Measurements from ENCODE around the gene UBE2E2. TPM values are rescaled to one million over a fixed set of nuclear protein-coding genes. Genes with fewer than 3 reads are reported as not detected.

UBE2E2 gene
- total RNA-seq, 1 donor from 2014 or later, result 45.9 TPM

DNA sequence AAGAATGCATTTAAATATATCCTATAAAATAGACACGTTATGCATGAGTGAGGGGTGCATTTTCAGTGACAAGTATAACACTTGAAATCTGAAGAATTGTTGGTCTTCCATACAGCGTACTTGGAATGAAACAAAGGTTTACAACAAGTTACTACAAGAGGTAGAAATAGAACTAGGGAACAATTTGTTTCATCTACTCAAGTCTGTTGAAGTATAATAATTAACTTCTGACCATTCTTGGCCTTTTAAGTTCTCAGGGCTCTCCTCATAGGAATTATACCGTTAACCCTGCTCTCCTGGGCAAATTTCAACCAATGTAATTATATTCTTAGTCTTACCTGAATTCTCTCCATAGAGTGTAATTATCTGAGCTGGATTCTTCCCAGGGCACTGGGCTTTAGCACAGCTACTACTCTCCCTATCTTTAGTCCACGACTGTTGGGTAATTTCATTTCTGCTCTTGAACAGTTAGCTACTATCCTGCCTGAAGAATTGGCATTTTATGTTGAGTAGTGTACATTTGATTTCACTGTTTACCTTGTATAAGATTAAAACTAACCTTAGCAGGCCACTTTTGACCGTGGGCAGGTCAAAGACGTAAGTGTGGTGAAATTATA is 100.6 kb downstream of the UBE2E2 start:
- TF ChIP-seq, protein P1, sequence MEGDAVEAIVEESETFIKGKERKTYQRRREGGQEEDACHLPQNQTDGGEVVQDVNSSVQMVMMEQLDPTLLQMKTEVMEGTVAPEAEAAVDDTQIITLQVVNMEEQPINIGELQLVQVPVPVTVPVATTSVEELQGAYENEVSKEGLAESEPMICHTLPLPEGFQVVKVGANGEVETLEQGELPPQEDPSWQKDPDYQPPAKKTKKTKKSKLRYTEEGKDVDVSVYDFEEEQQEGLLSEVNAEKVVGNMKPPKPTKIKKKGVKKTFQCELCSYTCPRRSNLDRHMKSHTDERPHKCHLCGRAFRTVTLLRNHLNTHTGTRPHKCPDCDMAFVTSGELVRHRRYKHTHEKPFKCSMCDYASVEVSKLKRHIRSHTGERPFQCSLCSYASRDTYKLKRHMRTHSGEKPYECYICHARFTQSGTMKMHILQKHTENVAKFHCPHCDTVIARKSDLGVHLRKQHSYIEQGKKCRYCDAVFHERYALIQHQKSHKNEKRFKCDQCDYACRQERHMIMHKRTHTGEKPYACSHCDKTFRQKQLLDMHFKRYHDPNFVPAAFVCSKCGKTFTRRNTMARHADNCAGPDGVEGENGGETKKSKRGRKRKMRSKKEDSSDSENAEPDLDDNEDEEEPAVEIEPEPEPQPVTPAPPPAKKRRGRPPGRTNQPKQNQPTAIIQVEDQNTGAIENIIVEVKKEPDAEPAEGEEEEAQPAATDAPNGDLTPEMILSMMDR (IDR thresholded peaks at IDR 0.05), result no peak
- intact Hi-C loops (cut with DNase I), result no loop called here
- H3K27ac ChIP-seq, result peak overlapping the region; percentile 24
- H3K9me3 ChIP-seq, result no peaks in the 10 kb centered on the region
- H3K4me3 ChIP-seq, result no peak overlapping the region
- peak; percentile 52 for ATAC-seq
- no peaks in the 10 kb centered on the region for H3K36me3 ChIP-seq
- DNase-seq, result no peak
- no peaks in the 10 kb centered on the region for H3K27me3 ChIP-seq
- peaks cover 25% of the 10 kb centered on the region for H3K4me1 ChIP-seq

DNA sequence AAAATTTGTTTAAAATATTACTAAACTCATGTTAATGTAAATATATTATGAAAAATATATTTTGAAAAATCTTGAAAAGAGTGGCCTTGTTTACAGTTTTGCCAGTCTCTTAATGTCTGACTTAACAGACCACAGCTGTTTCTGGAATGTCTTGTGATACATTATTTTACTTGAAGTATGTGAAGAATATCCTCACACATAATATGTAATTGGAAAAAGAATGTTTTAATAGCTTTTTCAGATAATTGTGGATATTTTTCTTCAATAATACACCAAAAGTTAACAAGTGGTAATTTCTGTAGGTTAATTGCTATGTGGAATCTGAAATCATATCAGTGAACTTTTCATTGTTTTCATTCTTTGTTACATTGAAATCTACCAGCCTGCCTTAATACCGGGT is 101.3 kb downstream of the UBE2E2 start:
- no peak for DNase-seq
- H3K4me3 ChIP-seq, result no peak overlapping the region
- TF ChIP-seq, protein P1 (IDR thresholded peaks at IDR 0.05), result no peak

DNA sequence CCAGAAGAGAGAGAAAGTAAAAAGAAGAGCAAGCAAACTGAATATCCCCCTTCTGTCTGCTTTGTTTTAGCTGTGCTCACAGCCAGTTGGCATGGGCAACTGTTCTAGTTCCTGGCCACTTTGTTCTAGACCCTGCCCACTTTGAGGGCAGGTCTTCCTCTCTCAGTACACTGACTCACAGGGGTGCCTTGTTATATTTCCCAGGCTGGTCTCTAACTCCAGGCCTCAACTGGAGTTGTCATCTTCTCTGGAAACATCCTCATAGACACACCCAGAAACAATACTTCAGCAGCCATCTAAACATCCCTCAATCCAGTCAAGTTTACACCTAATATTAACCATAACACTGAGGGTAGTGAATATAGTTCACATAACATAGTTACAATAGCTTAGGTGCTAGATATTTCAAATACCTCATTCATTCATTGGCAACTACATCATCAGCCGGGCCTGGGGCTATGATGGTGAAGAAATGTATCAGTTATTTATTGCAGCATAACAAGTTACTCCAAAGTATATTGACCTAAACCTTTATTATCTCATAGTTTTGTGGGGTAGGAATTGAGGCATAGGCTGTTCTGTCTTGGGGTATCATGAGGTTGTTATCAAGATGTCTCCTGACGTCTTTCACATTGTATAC is 106.0 kb downstream of the UBE2E2 start:
- no peaks in the 10 kb centered on the region for H3K9me3 ChIP-seq
- H3K27ac ChIP-seq, result no peak overlapping the region
- intact Hi-C loops (cut with DNase I), result loop anchor here (5.0 kb wide), 1 partner anchor 563 kb away; no protein-coding TSS in a partner anchor
- ATAC-seq, result no peak
- H3K36me3 ChIP-seq, result no peaks in the 10 kb centered on the region
- no peak for DNase-seq
- H3K27me3 ChIP-seq, result no peaks in the 10 kb centered on the region
- TF ChIP-seq, protein P1 (IDR thresholded peaks at IDR 0.05), result no peak
- peaks cover 14% of the 10 kb centered on the region for H3K4me1 ChIP-seq
- no peak overlapping the region for H3K4me3 ChIP-seq

More for the DNA sequence above, 101.3 kb downstream of the UBE2E2 start:
- no peaks in the 10 kb centered on the region for H3K27me3 ChIP-seq
- ATAC-seq, result no peak
- H3K36me3 ChIP-seq, result no peaks in the 10 kb centered on the region
- H3K9me3 ChIP-seq, result no peaks in the 10 kb centered on the region
- H3K27ac ChIP-seq, result no peak overlapping the region
- intact Hi-C loops (cut with DNase I), result no loop called here
- H3K4me1 ChIP-seq, result peaks cover 25% of the 10 kb centered on the region

DNA sequence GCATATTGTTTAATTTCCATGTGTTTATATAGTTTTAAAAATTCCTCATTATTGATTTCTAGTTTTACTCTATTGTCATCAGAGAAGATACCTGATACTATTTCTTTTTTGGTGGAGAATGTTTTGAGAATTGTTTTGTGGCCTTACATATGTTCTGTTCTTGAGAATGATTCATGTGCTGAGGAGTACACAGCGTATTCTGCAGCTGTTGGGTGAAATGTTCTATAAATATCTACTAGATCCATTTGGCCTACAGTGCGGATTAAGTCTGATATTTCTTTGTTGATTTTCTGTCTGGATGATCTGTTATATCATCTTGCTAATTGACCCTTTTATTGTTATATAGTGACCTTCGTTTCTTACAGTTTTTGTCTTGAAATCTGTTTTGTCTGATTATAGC is 109.7 kb downstream of the UBE2E2 start:
- TF ChIP-seq, protein P1 (IDR thresholded peaks at IDR 0.05), result no peak
- Histone ChIP-seq H3K27me3 (no peaks in the 10 kb centered on the region), H3K36me3 (no peaks in the 10 kb centered on the region), H3K9me3 (no peaks in the 10 kb centered on the region), H3K4me1 (no peaks in the 10 kb centered on the region), H3K4me3 (no peak overlapping the region), H3K27ac (no peak overlapping the region)
- intact Hi-C loops (cut with DNase I), result no loop called here
- DNase-seq, result no peak
- ATAC-seq, result no peak

DNA sequence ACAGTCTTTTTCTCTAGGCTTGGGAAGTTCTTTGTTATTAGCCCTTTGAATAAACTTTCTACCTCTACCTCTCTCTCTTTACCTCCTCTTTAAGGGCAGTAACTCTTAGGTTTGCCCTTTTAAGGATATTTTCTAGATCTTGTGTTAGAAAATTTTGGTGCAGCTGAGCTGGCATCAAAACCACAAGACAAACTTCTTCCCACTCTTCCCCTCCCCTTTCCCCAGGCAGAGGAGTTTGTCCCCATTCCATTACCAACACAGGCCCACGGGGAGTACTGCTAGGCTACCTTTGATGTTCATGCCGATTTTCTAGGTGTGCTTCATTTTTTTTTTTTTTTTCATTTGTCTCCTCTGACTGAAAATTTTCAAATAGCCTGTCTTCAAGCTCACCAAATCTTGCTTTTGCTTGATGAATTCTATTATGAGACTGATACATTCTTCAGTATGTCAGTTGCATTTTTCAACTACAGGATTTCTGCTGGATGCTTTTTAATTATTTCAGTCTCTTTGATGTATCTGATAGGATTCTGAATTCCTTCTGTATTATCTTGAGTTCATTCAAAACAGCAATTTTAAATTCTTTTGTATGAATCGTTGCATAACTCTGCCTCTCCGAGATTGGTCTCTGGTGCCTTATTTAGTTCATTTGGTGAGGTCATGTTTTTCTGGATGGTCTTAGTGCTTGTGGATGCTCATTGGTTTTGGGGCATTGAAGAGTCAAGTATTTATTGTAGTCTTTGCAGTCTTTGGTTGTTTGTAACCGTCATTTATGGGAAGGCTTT is 112.0 kb downstream of the UBE2E2 start:
- intact Hi-C loops (cut with DNase I), result no loop called here
- no peak overlapping the region for H3K27ac ChIP-seq
- no peaks in the 10 kb centered on the region for H3K27me3 ChIP-seq
- ATAC-seq, result no peak
- no peaks in the 10 kb centered on the region for H3K9me3 ChIP-seq
- no peaks in the 10 kb centered on the region for H3K4me1 ChIP-seq
- H3K36me3 ChIP-seq, result no peaks in the 10 kb centered on the region
- H3K4me3 ChIP-seq, result no peak overlapping the region
- TF ChIP-seq, protein P1 (IDR thresholded peaks at IDR 0.05), result no peak
- DNase-seq, result no peak

Data from upper lobe of right lung (tissue), 1 donor.